Naive B cell (primary cell): ENCODE results near the gene KRTAP19-6. TPM values are rescaled to one million over a fixed set of nuclear protein-coding genes. Genes with fewer than 3 reads are reported as not detected.

ENCODE experiments used
- ATAC-seq, 2 donors: fragments of 150-1000 bp; cut with Tn5 transposase; 2 replicates each; pipeline ENCODE4 v1.10.0; 2021; ENCODE audit warnings: low read depth in 2 of 2, mild to moderate bottlenecking in 2 of 2, moderate library complexity in 2 of 2
- DNase-seq: peaks from one replicate; pipeline ENCODE4 v3.0.0; 2022
- H3K27ac Mint-ChIP-seq, 6 donors: one replicate each; pipeline ENCODE4 v1.8.0; 2020 to 2022; ENCODE audit warnings: mild to moderate bottlenecking in 6 of 6, mixed read lengths in 6 of 6, moderate library complexity in 5 of 6, inconsistent platforms in 2 of 6
- H3K27me3 Mint-ChIP-seq, 3 donors: one replicate each; pipeline ENCODE4 v1.8.0; 2021 to 2022; ENCODE audit warnings: mixed read lengths in 3 of 3, mild to moderate bottlenecking in 1 of 3
- H3K36me3 Mint-ChIP-seq, 2 donors: one replicate each; pipeline ENCODE4 v1.8.0; 2020 to 2022; ENCODE audit warnings: mixed read lengths in 2 of 2, inconsistent platforms in 1 of 2, mild to moderate bottlenecking in 1 of 2
- H3K4me1 Mint-ChIP-seq, 3 donors: one replicate each; pipeline ENCODE4 v1.8.0; 2020 to 2022; ENCODE audit warnings: mixed read lengths in 3 of 3, inconsistent platforms in 1 of 3, mild to moderate bottlenecking in 1 of 3, moderate library complexity in 1 of 3
- H3K4me3 Mint-ChIP-seq, 8 donors: one replicate each; pipeline ENCODE4 v1.8.0; 2020 to 2022; ENCODE audit warnings: mild to moderate bottlenecking in 8 of 8, mixed read lengths in 8 of 8, moderate library complexity in 8 of 8, inconsistent platforms in 2 of 8
- H3K9me3 Mint-ChIP-seq, 7 donors: one replicate each; pipeline ENCODE4 v1.8.0; 2020 to 2022; ENCODE audit warnings: mixed read lengths in 7 of 7, mild to moderate bottlenecking in 5 of 7, inconsistent platforms in 2 of 7, moderate library complexity in 1 of 7
- polyA plus RNA-seq, 6 donors: library from polyadenylated mRNA; unstranded; fragments of 300-500 nt; fragmentation: Illumina TruSeq; gene quantifications; one replicate each; pipeline ENCODE4 v1.2.3, GENCODE V29; 2021; ENCODE audit warnings: low read depth in 6 of 6

Gene KRTAP19-6
- polyA plus RNA-seq = not detected

GRCh38 chr21:30541764-30542163, at the start of gene KRTAP19-6:
KRTAP19-6 (minus strand) TSS chr21:30541864; CDS start chr21:30541833, 31 bp downstream.
- no peaks in the 10 kb centered on the region for H3K4me1 Mint-ChIP-seq
- DNase-seq (no peak), ATAC-seq (no peak)
- H3K9me3 Mint-ChIP-seq = peaks cover 0 to 9% (median 4%) of the 10 kb centered on the region in 7 donors
- H3K27ac Mint-ChIP-seq = no peak within 1 kb of the TSS
- no peaks in the 10 kb centered on the region for H3K27me3 Mint-ChIP-seq
- H3K4me3 Mint-ChIP-seq = no peak within 1 kb of the TSS
- H3K36me3 Mint-ChIP-seq = no peaks in the 10 kb centered on the region

GRCh38 chr21:30590297-30590696, 48.6 kb upstream of the KRTAP19-6 start, which contains the start of gene KRTAP22-2:
KRTAP22-2 (minus strand) TSS chr21:30590397.
- Mint-ChIP-seq H3K27ac (no peak within 1 kb of the TSS), H3K4me3 (no peak within 1 kb of the TSS), H3K36me3 (no peaks in the 10 kb centered on the region), H3K4me1 (no peaks in the 10 kb centered on the region), H3K9me3 (peaks cover 0 to 6% (median 1%) of the 10 kb centered on the region in 7 donors), H3K27me3 (no peaks in the 10 kb centered on the region)
- no peak for ATAC-seq
- DNase-seq = no peak

- Mint-ChIP-seq H3K9me3 (peaks cover 0 to 8% (median 2%) of the 10 kb centered on the region in 7 donors), H3K4me1 (no peaks in the 10 kb centered on the region), H3K4me3 (no peak overlapping the region), H3K36me3 (no peaks in the 10 kb centered on the region), H3K27me3 (no peaks in the 10 kb centered on the region), H3K27ac (no peak overlapping the region)
- ATAC-seq (no peak), DNase-seq (no peak)
Measured at GRCh38 chr21:30582870-30583269, 41.2 kb upstream of the KRTAP19-6 start.

- ATAC-seq = no peak
- H3K9me3 Mint-ChIP-seq = peaks cover 0 to 6% (median 3%) of the 10 kb centered on the region in 7 donors
- H3K27me3 Mint-ChIP-seq = no peaks in the 10 kb centered on the region
Measured at GRCh38 chr21:30580132-30580531, 38.5 kb upstream of the KRTAP19-6 start.

GRCh38 chr21:30579346-30579745, 37.7 kb upstream of the KRTAP19-6 start:
- no peak overlapping the region for H3K27ac Mint-ChIP-seq
- H3K4me3 Mint-ChIP-seq = no peak overlapping the region
- ATAC-seq (no peak), DNase-seq (no peak)
- peaks cover 0 to 5% (median 0%) of the 10 kb centered on the region in 7 donors for H3K9me3 Mint-ChIP-seq
- H3K36me3 Mint-ChIP-seq = no peaks in the 10 kb centered on the region
- H3K4me1 Mint-ChIP-seq = no peaks in the 10 kb centered on the region
- H3K27me3 Mint-ChIP-seq = no peaks in the 10 kb centered on the region

More at GRCh38 chr21:30580132-30580531, 38.5 kb upstream of the KRTAP19-6 start:
- no peak for DNase-seq
- Mint-ChIP-seq H3K36me3 (no peaks in the 10 kb centered on the region), H3K4me3 (no peak overlapping the region), H3K27ac (no peak overlapping the region), H3K4me1 (no peaks in the 10 kb centered on the region)

- no peaks in the 10 kb centered on the region for H3K27me3 Mint-ChIP-seq
- no peaks in the 10 kb centered on the region for H3K36me3 Mint-ChIP-seq
- H3K4me3 Mint-ChIP-seq = no peak overlapping the region
- DNase-seq (no peak), ATAC-seq (no peak)
- H3K4me1 Mint-ChIP-seq = no peaks in the 10 kb centered on the region
- peaks cover 0 to 9% (median 0%) of the 10 kb centered on the region in 7 donors for H3K9me3 Mint-ChIP-seq
- H3K27ac Mint-ChIP-seq = no peak overlapping the region
Measured at GRCh38 chr21:30577766-30578165, 36.1 kb upstream of the KRTAP19-6 start.

- no peak for DNase-seq
- no peaks in the 10 kb centered on the region for H3K36me3 Mint-ChIP-seq
- H3K27ac Mint-ChIP-seq = no peak overlapping the region
- H3K4me3 Mint-ChIP-seq = no peak overlapping the region
- ATAC-seq = no peak
- H3K27me3 Mint-ChIP-seq = no peaks in the 10 kb centered on the region
- no peaks in the 10 kb centered on the region for H3K4me1 Mint-ChIP-seq
- peaks cover 0 to 13% (median 3%) of the 10 kb centered on the region in 7 donors for H3K9me3 Mint-ChIP-seq
Measured at GRCh38 chr21:30567617-30568016, 26.0 kb upstream of the KRTAP19-6 start.

- Mint-ChIP-seq H3K36me3 (no peaks in the 10 kb centered on the region), H3K27me3 (no peaks in the 10 kb centered on the region), H3K9me3 (peaks cover 0 to 19% (median 0%) of the 10 kb centered on the region in 7 donors), H3K27ac (no peak overlapping the region), H3K4me1 (no peaks in the 10 kb centered on the region), H3K4me3 (no peak overlapping the region)
- no peak for DNase-seq
- no peak for ATAC-seq
Measured at GRCh38 chr21:30563630-30564029, 22.0 kb upstream of the KRTAP19-6 start.

GRCh38 chr21:30563072-30563471, 21.4 kb upstream of the KRTAP19-6 start:
- no peaks in the 10 kb centered on the region for H3K36me3 Mint-ChIP-seq
- no peak for ATAC-seq

GRCh38 chr21:30561957-30562356, 20.3 kb upstream of the KRTAP19-6 start:
- DNase-seq (no peak), ATAC-seq (no peak)
- no peaks in the 10 kb centered on the region for H3K27me3 Mint-ChIP-seq
- no peaks in the 10 kb centered on the region for H3K36me3 Mint-ChIP-seq
- peaks cover 0 to 19% (median 0%) of the 10 kb centered on the region in 7 donors for H3K9me3 Mint-ChIP-seq
- no peak overlapping the region for H3K4me3 Mint-ChIP-seq
- no peaks in the 10 kb centered on the region for H3K4me1 Mint-ChIP-seq
- H3K27ac Mint-ChIP-seq = no peak overlapping the region

More at GRCh38 chr21:30563072-30563471, 21.4 kb upstream of the KRTAP19-6 start:
- no peak overlapping the region for H3K27ac Mint-ChIP-seq
- H3K9me3 Mint-ChIP-seq = peaks cover 0 to 19% (median 0%) of the 10 kb centered on the region in 7 donors
- H3K4me1 Mint-ChIP-seq = no peaks in the 10 kb centered on the region
- DNase-seq = no peak
- no peaks in the 10 kb centered on the region for H3K27me3 Mint-ChIP-seq
- no peak overlapping the region for H3K4me3 Mint-ChIP-seq

- DNase-seq (no peak), ATAC-seq (no peak)
- H3K36me3 Mint-ChIP-seq = no peaks in the 10 kb centered on the region
- no peaks in the 10 kb centered on the region for H3K4me1 Mint-ChIP-seq
- no peak within 1 kb of the TSS for H3K4me3 Mint-ChIP-seq
- H3K9me3 Mint-ChIP-seq = peaks cover 0 to 19% (median 0%) of the 10 kb centered on the region in 7 donors
- no peak within 1 kb of the TSS for H3K27ac Mint-ChIP-seq
- no peaks in the 10 kb centered on the region for H3K27me3 Mint-ChIP-seq
Measured at GRCh38 chr21:30561264-30561895, 19.7 kb upstream of the KRTAP19-6 start, which contains the start of gene KRTAP19-7. KRTAP19-7 (minus strand) TSS chr21:30561314; CDS start chr21:30561289, 25 bp downstream.

GRCh38 chr21:30555095-30555494, 13.4 kb upstream of the KRTAP19-6 start:
- Mint-ChIP-seq H3K36me3 (no peaks in the 10 kb centered on the region), H3K27ac (no peak overlapping the region), H3K9me3 (peaks cover 0 to 22% (median 12%) of the 10 kb centered on the region in 7 donors), H3K27me3 (no peaks in the 10 kb centered on the region), H3K4me1 (no peaks in the 10 kb centered on the region), H3K4me3 (no peak overlapping the region)
- ATAC-seq = no peak
- DNase-seq = no peak

- Mint-ChIP-seq H3K4me1 (no peaks in the 10 kb centered on the region), H3K27me3 (no peaks in the 10 kb centered on the region), H3K27ac (no peak overlapping the region), H3K36me3 (no peaks in the 10 kb centered on the region), H3K4me3 (no peak overlapping the region), H3K9me3 (peaks cover 0 to 19% (median 12%) of the 10 kb centered on the region in 7 donors)
- DNase-seq = no peak
- ATAC-seq = no peak
Measured at GRCh38 chr21:30552782-30553181, 11.1 kb upstream of the KRTAP19-6 start.

GRCh38 chr21:30518876-30519275, 22.8 kb downstream of the KRTAP19-6 start:
- Mint-ChIP-seq H3K4me3 (no peak overlapping the region), H3K27ac (no peak overlapping the region), H3K27me3 (no peaks in the 10 kb centered on the region), H3K9me3 (peaks cover 0 to 4% (median 2%) of the 10 kb centered on the region in 7 donors), H3K36me3 (no peaks in the 10 kb centered on the region), H3K4me1 (no peaks in the 10 kb centered on the region)
- ATAC-seq (no peak), DNase-seq (no peak)
